CD8-positive, alpha-beta memory T cell (primary cell): Measurements from ENCODE around the gene AAMDC. TPM values are rescaled to one million over a fixed set of nuclear protein-coding genes. Genes with fewer than 3 reads are reported as not detected.

Source experiments
- CTCF ChIA-PET: fragments of 350-600 bp; sonication (Branson Sonifier 250); formaldehyde crosslinking; loops from one replicate; lab custom pipeline; 2021; ENCODE audit warnings: antibody characterized with exemption; lab: Charles Lee
- POLR2A ChIA-PET: fragments of 350-600 bp; sonication (Branson Sonifier 250); formaldehyde crosslinking; loops from one replicate; lab custom pipeline; 2021; ENCODE audit warnings: antibody characterized with exemption; lab: Charles Lee
- DNase-seq, 5 donors: peaks; one replicate each; pipeline versions ENCODE4 v3.0.0 to v3.0.0-alpha.2; 2020 to 2022; ENCODE audit warnings: mixed read lengths in 1 of 5
- H3K27ac ChIP-seq: one replicate; pipeline ENCODE4 v1.7.0; 2013; ENCODE audit warnings: low read depth, mild to moderate bottlenecking, low read length, moderate library complexity
- H3K27me3 ChIP-seq: 2 replicates; pipeline ENCODE4 v1.7.0; 2013; ENCODE audit warnings: low read length, mild to moderate bottlenecking; ENCODE audit not compliant: insufficient read depth, poor library complexity, severe bottlenecking
- H3K36me3 ChIP-seq: 2 replicates; pipeline ENCODE4 v1.7.0; 2013; ENCODE audit warnings: mild to moderate bottlenecking, low read length, moderate library complexity; ENCODE audit not compliant: insufficient read depth
- H3K4me1 ChIP-seq: 2 replicates; pipeline ENCODE4 v1.7.0; 2013; ENCODE audit warnings: mild to moderate bottlenecking, low read length, moderate library complexity; ENCODE audit not compliant: insufficient read depth
- H3K4me3 ChIP-seq: 2 replicates; pipeline ENCODE4 v1.7.0; 2013; ENCODE audit warnings: mild to moderate bottlenecking, low read length
- H3K9me3 ChIP-seq: 2 replicates; pipeline ENCODE4 v1.7.0; 2013; ENCODE audit warnings: mild to moderate bottlenecking, low read length
- H3K27ac Mint-ChIP-seq, 8 donors: one replicate each; pipeline ENCODE4 v1.8.0; 2020 to 2021; ENCODE audit warnings: mixed read lengths in 8 of 8, mild to moderate bottlenecking in 6 of 8, inconsistent platforms in 3 of 8, moderate library complexity in 3 of 8
- H3K27me3 Mint-ChIP-seq, 2 donors: one replicate each; pipeline ENCODE4 v1.8.0; 2020 to 2021; ENCODE audit warnings: mixed read lengths in 2 of 2, mild to moderate bottlenecking in 1 of 2, moderate library complexity in 1 of 2
- H3K36me3 Mint-ChIP-seq, 3 donors: one replicate each; pipeline ENCODE4 v1.8.0; 2020 to 2021; ENCODE audit warnings: mixed read lengths in 3 of 3, inconsistent platforms in 1 of 3, mild to moderate bottlenecking in 1 of 3
- H3K4me1 Mint-ChIP-seq, 3 donors: one replicate each; pipeline ENCODE4 v1.8.0; 2020 to 2021; ENCODE audit warnings: mixed read lengths in 3 of 3, inconsistent platforms in 1 of 3, mild to moderate bottlenecking in 1 of 3
- H3K4me3 Mint-ChIP-seq, 7 donors: one replicate each; pipeline ENCODE4 v1.8.0; 2020 to 2021; ENCODE audit warnings: mixed read lengths in 7 of 7, mild to moderate bottlenecking in 6 of 7, moderate library complexity in 4 of 7, inconsistent platforms in 2 of 7
- H3K9me3 Mint-ChIP-seq, 5 donors: one replicate each; pipeline ENCODE4 v1.8.0; 2020 to 2022; ENCODE audit warnings: mixed read lengths in 5 of 5, mild to moderate bottlenecking in 3 of 5, moderate library complexity in 2 of 5, inconsistent platforms in 1 of 5
- polyA plus RNA-seq: library from polyadenylated mRNA; unstranded; fragments of 300-500 nt; fragmentation: Illumina TruSeq; gene quantifications from one replicate; pipeline ENCODE4 v1.2.3, GENCODE V29; 2021
- total RNA-seq, 2 experiments: library from RNA; stranded (reverse); gene quantifications; one replicate each; pipeline ENCODE4 v1.2.3, GENCODE V29; 2021

AAMDC gene
- total and polyA plus RNA-seq, 3 experiments from 2014 or later: 4.3 to 22.1 (median 4.9) TPM

- Histone ChIP-seq H3K9me3 (no peaks in the 10 kb centered on the region), H3K4me3 (no peak overlapping the region), H3K36me3 (peaks cover 4% of the 10 kb centered on the region), H3K27ac (no peak overlapping the region), H3K4me1 (peaks cover 17% of the 10 kb centered on the region), H3K27me3 (no peaks in the 10 kb centered on the region)
- H3K9me3 Mint-ChIP-seq: no peaks in the 10 kb centered on the region
- H3K4me3 Mint-ChIP-seq: peak overlapping the region in 2 of 7 donors; percentile 12 to 61
- H3K4me1 Mint-ChIP-seq: peaks cover 74 to 96% (median 82%) of the 10 kb centered on the region in 3 donors
- ChIA-PET POLR2A (no interaction called here), CTCF (interaction anchor here (1.6 kb wide), 1 partner anchor 11 kb away, joined by 5 read pairs; no protein-coding TSS in a partner anchor)
- no peak for DNase-seq
- peaks cover 21 to 52% (median 23%) of the 10 kb centered on the region in 3 donors for H3K36me3 Mint-ChIP-seq
- H3K27ac Mint-ChIP-seq: peak overlapping the region in 6 of 8 donors; percentile 8 to 80 (median 42)
- no peaks in the 10 kb centered on the region for H3K27me3 Mint-ChIP-seq
Observed at GRCh38 chr11:77789061-77789730, 31.7 kb upstream of the AAMDC start.

- no peak for DNase-seq
- Mint-ChIP-seq H3K9me3 (no peaks in the 10 kb centered on the region), H3K27ac (peak overlapping the region in 5 of 8 donors; percentile 30 to 75 (median 67)), H3K27me3 (no peaks in the 10 kb centered on the region), H3K4me3 (peak overlapping the region in 2 of 7 donors; percentile 27 to 52), H3K36me3 (peaks cover 21 to 49% (median 23%) of the 10 kb centered on the region in 3 donors), H3K4me1 (peaks cover 75 to 97% (median 83%) of the 10 kb centered on the region in 3 donors)
- CTCF ChIA-PET: interaction anchor here (1.0 to 1.6 kb wide), 2 partner anchors 10 to 30 kb away, joined by 3 to 5 read pairs; no protein-coding TSS in a partner anchor
- Histone ChIP-seq H3K9me3 (no peaks in the 10 kb centered on the region), H3K36me3 (peaks cover 4% of the 10 kb centered on the region), H3K4me1 (peaks cover 22% of the 10 kb centered on the region), H3K4me3 (no peak overlapping the region), H3K27ac (no peak overlapping the region), H3K27me3 (no peaks in the 10 kb centered on the region)
- POLR2A ChIA-PET: no interaction called here
Observed at GRCh38 chr11:77789731-77790476, 31.0 kb upstream of the AAMDC start.

GRCh38 chr11:77791301-77791700 is 29.6 kb upstream of the AAMDC start:
- H3K27me3 Mint-ChIP-seq: no peaks in the 10 kb centered on the region
- peaks cover 84 to 100% (median 95%) of the 10 kb centered on the region in 3 donors for H3K4me1 Mint-ChIP-seq
- POLR2A ChIA-PET: no interaction called here
- H3K27ac Mint-ChIP-seq: peak overlapping the region in 1 of 8 donors; percentile 90
- H3K36me3 Mint-ChIP-seq: peaks cover 21 to 44% (median 23%) of the 10 kb centered on the region in 3 donors
- peaks cover 4% of the 10 kb centered on the region for H3K36me3 ChIP-seq
- no peaks in the 10 kb centered on the region for H3K9me3 ChIP-seq
- no peak overlapping the region for H3K27ac ChIP-seq
- H3K9me3 Mint-ChIP-seq: no peaks in the 10 kb centered on the region
- no peak for DNase-seq
- peaks cover 32% of the 10 kb centered on the region for H3K4me1 ChIP-seq
- H3K27me3 ChIP-seq: no peaks in the 10 kb centered on the region
- H3K4me3 ChIP-seq: no peak overlapping the region
- CTCF ChIA-PET: no interaction called here
- H3K4me3 Mint-ChIP-seq: no peak overlapping the region

- ChIA-PET POLR2A (no interaction called here), CTCF (no interaction called here)
- H3K4me1 ChIP-seq: peaks cover 21% of the 10 kb centered on the region
- Mint-ChIP-seq H3K36me3 (peaks cover 20 to 51% (median 30%) of the 10 kb centered on the region in 3 donors), H3K27ac (peak overlapping the region in 1 of 8 donors; percentile 61), H3K9me3 (no peaks in the 10 kb centered on the region), H3K4me3 (peak overlapping the region in 1 of 7 donors; percentile 18), H3K4me1 (peaks cover 80 to 99% (median 95%) of the 10 kb centered on the region in 3 donors), H3K27me3 (no peaks in the 10 kb centered on the region)
- no peak overlapping the region for H3K27ac ChIP-seq
- no peak for DNase-seq
- H3K4me3 ChIP-seq: no peak overlapping the region
- no peaks in the 10 kb centered on the region for H3K9me3 ChIP-seq
- H3K36me3 ChIP-seq: peaks cover 4% of the 10 kb centered on the region
- no peaks in the 10 kb centered on the region for H3K27me3 ChIP-seq
Observed at GRCh38 chr11:77793972-77794371, 27.0 kb upstream of the AAMDC start.

- Mint-ChIP-seq H3K9me3 (no peaks in the 10 kb centered on the region), H3K36me3 (peaks cover 0 to 24% (median 9%) of the 10 kb centered on the region in 3 donors), H3K27me3 (no peaks in the 10 kb centered on the region), H3K4me1 (peaks cover 70 to 91% (median 81%) of the 10 kb centered on the region in 3 donors), H3K27ac (peak overlapping the region in 2 of 8 donors; percentile 36 to 77), H3K4me3 (no peak overlapping the region)
- CTCF ChIA-PET: interaction anchor here (1.0 kb wide), 1 partner anchor 10 kb away, joined by 5 read pairs; no protein-coding TSS in a partner anchor
- no peak overlapping the region for H3K27ac ChIP-seq
- H3K27me3 ChIP-seq: no peaks in the 10 kb centered on the region
- H3K9me3 ChIP-seq: no peaks in the 10 kb centered on the region
- H3K36me3 ChIP-seq: no peaks in the 10 kb centered on the region
- DNase-seq: no peak
- peaks cover 25% of the 10 kb centered on the region for H3K4me1 ChIP-seq
- POLR2A ChIA-PET: no interaction called here
- no peak overlapping the region for H3K4me3 ChIP-seq
Observed at GRCh38 chr11:77799338-77799737, 21.6 kb upstream of the AAMDC start.

GRCh38 chr11:77800449-77800848 is 20.5 kb upstream of the AAMDC start:
- peak overlapping the region in 6 of 8 donors; percentile 3 to 62 (median 27) for H3K27ac Mint-ChIP-seq

GRCh38 chr11:77801477-77801876 is 19.5 kb upstream of the AAMDC start:
- CTCF ChIA-PET: interaction anchor here (1.2 kb wide), 1 partner anchor 23 kb away, joined by 3 read pairs; no protein-coding TSS in a partner anchor
- Mint-ChIP-seq H3K27me3 (no peaks in the 10 kb centered on the region), H3K9me3 (no peaks in the 10 kb centered on the region), H3K4me3 (no peak overlapping the region), H3K27ac (peak overlapping the region in 3 of 8 donors; percentile 55 to 87 (median 81)), H3K4me1 (peaks cover 56 to 90% (median 73%) of the 10 kb centered on the region in 3 donors), H3K36me3 (peaks cover 0 to 29% (median 9%) of the 10 kb centered on the region in 3 donors)
- Histone ChIP-seq H3K27ac (no peak overlapping the region), H3K4me1 (peaks cover 16% of the 10 kb centered on the region), H3K4me3 (no peak overlapping the region), H3K9me3 (no peaks in the 10 kb centered on the region), H3K36me3 (no peaks in the 10 kb centered on the region), H3K27me3 (no peaks in the 10 kb centered on the region)
- DNase-seq: no peak
- POLR2A ChIA-PET: no interaction called here

More at GRCh38 chr11:77800449-77800848, 20.5 kb upstream of the AAMDC start:
- Histone ChIP-seq H3K36me3 (no peaks in the 10 kb centered on the region), H3K4me3 (no peak overlapping the region), H3K27me3 (no peaks in the 10 kb centered on the region), H3K4me1 (peaks cover 18% of the 10 kb centered on the region), H3K9me3 (no peaks in the 10 kb centered on the region), H3K27ac (no peak overlapping the region)
- no peak for DNase-seq
- Mint-ChIP-seq H3K36me3 (peaks cover 0 to 29% (median 9%) of the 10 kb centered on the region in 3 donors), H3K4me3 (peak overlapping the region in 1 of 7 donors; percentile 12), H3K27me3 (no peaks in the 10 kb centered on the region), H3K4me1 (peaks cover 59 to 90% (median 75%) of the 10 kb centered on the region in 3 donors), H3K9me3 (no peaks in the 10 kb centered on the region)
- ChIA-PET POLR2A (no interaction called here), CTCF (interaction anchor here (1.0 to 1.2 kb wide), 2 partner anchors 11 to 22 kb away, joined by 3 to 5 read pairs; no protein-coding TSS in a partner anchor)
